NCI-H82 treated with DMSO at 0.1 percent for 48 hours (cell line): ENCODE measurements around the gene DCAF11.
A peak's percentile ranks its signal among the peaks of the same experiment; 100 is the strongest.

Experiments
- DNase-seq: peaks from one replicate; lab custom pipeline; 2025; ENCODE audit not compliant: unreplicated experiment; lab: John Stamatoyannopoulos, UW

DCAF11 gene

GRCh38 chr14:24156840-24157239 lies 42.3 kb downstream of the DCAF11 start:
- no peak for DNase-seq

GRCh38 chr14:24157331-24157730 lies 42.8 kb downstream of the DCAF11 start:
- no peak for DNase-seq

GRCh38 chr14:24159777-24160498 lies 45.4 kb downstream of the DCAF11 start:
- no peak for DNase-seq

- DNase-seq = no peak
These were observed 45.9 kb downstream of the DCAF11 start for GRCh38 chr14:24160499-24160849.

- DNase-seq = peak; percentile 89
These were observed 46.5 kb downstream of the DCAF11 start, which contains the start of gene IRF9 for GRCh38 chr14:24160850-24161804. IRF9 (plus strand) TSS chr14:24161265; CDS start chr14:24162145, 880 bp downstream.

- no peak for DNase-seq
These were observed 47.5 kb downstream of the DCAF11 start for GRCh38 chr14:24162093-24162492.

GRCh38 chr14:24164518-24164991 lies 50.0 kb downstream of the DCAF11 start:
- DNase-seq = no peak

- DNase-seq = no peak
These were observed 51.2 kb downstream of the DCAF11 start for GRCh38 chr14:24165785-24166184.

GRCh38 chr14:24167469-24168114 lies 53.0 kb downstream of the DCAF11 start:
- no peak for DNase-seq

GRCh38 chr14:24171422-24172260 lies 57.1 kb downstream of the DCAF11 start, which contains the start of gene REC8:
REC8 (plus strand) TSS chr14:24172080; CDS start chr14:24172553, 473 bp downstream.
- DNase-seq = peak; percentile 91

- no peak for DNase-seq
These were observed 57.8 kb downstream of the DCAF11 start for GRCh38 chr14:24172261-24172860.

GRCh38 chr14:24172871-24173281 lies 58.3 kb downstream of the DCAF11 start:
- DNase-seq = no peak
